Loucy (cell line): ENCODE measurements around the gene ARL5A.

Experiments used
- H2AFZ ChIP-seq: fragments of 200-600 bp; sonication (generic); 2 replicates; pipeline ENCODE4 v1.6.0; 2016; ENCODE audit warnings: antibody characterized with exemption, mild to moderate bottlenecking, low read length, moderate library complexity
- H3F3A ChIP-seq: fragments of 200-600 bp; 2 replicates; pipeline ENCODE4 v1.6.0; 2016; ENCODE audit warnings: antibody characterized with exemption, low read depth, mild to moderate bottlenecking
- H3K27me3 ChIP-seq: fragments of 200-600 bp; sonication (generic); 2 replicates; pipeline ENCODE4 v1.6.1; 2014; ENCODE audit warnings: low read length, mild to moderate bottlenecking; ENCODE audit not compliant: insufficient read depth, poor library complexity, severe bottlenecking
- H3K36me3 ChIP-seq: fragments of 200-600 bp; sonication (generic); 2 replicates; pipeline ENCODE4 v1.6.1; 2016; ENCODE audit warnings: low read length; ENCODE audit not compliant: insufficient read depth
- H3K4me1 ChIP-seq: fragments of 200-600 bp; sonication (generic); 2 replicates; pipeline ENCODE4 v1.5.1; 2014; ENCODE audit warnings: low read length, mild to moderate bottlenecking; ENCODE audit not compliant: insufficient read depth, poor library complexity, severe bottlenecking
- H3K4me2 ChIP-seq: fragments of 200-600 bp; sonication (generic); 2 replicates; pipeline ENCODE4 v1.6.0; 2014; ENCODE audit warnings: antibody characterized with exemption, low read length, low read depth, mild to moderate bottlenecking; ENCODE audit not compliant: poor library complexity, severe bottlenecking
- H3K4me3 ChIP-seq: fragments of 200-600 bp; sonication (generic); 2 replicates; pipeline ENCODE4 v1.5.1; 2014; ENCODE audit warnings: low read length, mild to moderate bottlenecking, mixed read lengths; ENCODE audit not compliant: poor library complexity, severe bottlenecking
- H3K79me2 ChIP-seq: fragments of 200-600 bp; sonication (generic); 2 replicates; pipeline ENCODE4 v1.6.1; 2014; ENCODE audit warnings: low read length; ENCODE audit not compliant: insufficient read depth
- H3K9ac ChIP-seq: fragments of 200-600 bp; sonication (generic); 2 replicates; pipeline ENCODE4 v1.6.0; 2014; ENCODE audit warnings: mild to moderate bottlenecking, low read depth, low read length, moderate library complexity; ENCODE audit not compliant: poor library complexity, severe bottlenecking
- H3K9me2 ChIP-seq: fragments of 200-600 bp; sonication (generic); replicated peaks from 2 replicates; pipeline ENCODE4 v1.6.1; 2016; ENCODE audit warnings: low read depth, low read length, mixed read lengths
- H3K9me3 ChIP-seq: fragments of 200-600 bp; sonication (generic); 2 replicates; pipeline ENCODE4 v1.6.1; 2014; ENCODE audit warnings: mild to moderate bottlenecking, antibody characterized with exemption, low read length, low read depth; ENCODE audit not compliant: insufficient read depth
- H4K20me1 ChIP-seq: fragments of 200-600 bp; sonication (generic); 2 replicates; pipeline ENCODE4 v1.6.0; 2014; ENCODE audit warnings: antibody characterized with exemption, low read length, mild to moderate bottlenecking; ENCODE audit not compliant: insufficient read depth, poor library complexity, severe bottlenecking
- CTCF ChIP-seq: fragments of 200-600 bp; sonication (generic); conservative IDR thresholded peaks from 2 replicates; pipeline ENCODE4 v1.5.1; 2014; ENCODE audit warnings: mild to moderate bottlenecking, antibody characterized with exemption, low read length
- EZH2phosphoT487 ChIP-seq: fragments of 200-600 bp; IDR thresholded peaks from 2 replicates; pipeline ENCODE4 v1.6.1; 2018; ENCODE audit warnings: antibody characterized with exemption, mild to moderate bottlenecking, moderate library complexity, borderline replicate concordance

The ARL5A gene

GRCh38 chr2:151777487-151777886, 50.7 kb downstream of the ARL5A start:
- Histone ChIP-seq H3K79me2 (no peaks in the 10 kb centered on the region), H2AFZ (no peak overlapping the region), H3K9ac (no peak overlapping the region), H4K20me1 (no peaks in the 10 kb centered on the region), H3K9me2 (no peaks in the 10 kb centered on the region), H3K4me3 (no peak overlapping the region), H3K4me1 (no peaks in the 10 kb centered on the region), H3F3A (no peaks in the 10 kb centered on the region), H3K4me2 (no peak overlapping the region), H3K9me3 (no peaks in the 10 kb centered on the region), H3K27me3 (no peaks in the 10 kb centered on the region), H3K36me3 (no peaks in the 10 kb centered on the region)
- TF ChIP-seq EZH2phosphoT487: no peak
- peak; percentile 44 for TF ChIP-seq CTCF

- Histone ChIP-seq H3K4me2 (no peak overlapping the region), H3K4me1 (no peaks in the 10 kb centered on the region), H4K20me1 (no peaks in the 10 kb centered on the region), H3K9me2 (no peaks in the 10 kb centered on the region), H3K27me3 (no peaks in the 10 kb centered on the region), H3K9ac (no peak overlapping the region), H2AFZ (no peak overlapping the region), H3F3A (no peaks in the 10 kb centered on the region), H3K36me3 (no peaks in the 10 kb centered on the region), H3K79me2 (no peaks in the 10 kb centered on the region), H3K9me3 (no peaks in the 10 kb centered on the region), H3K4me3 (no peak overlapping the region)
- TF ChIP-seq CTCF: no peak
- no peak for TF ChIP-seq EZH2phosphoT487
Observed at GRCh38 chr2:151776367-151776766, 51.9 kb downstream of the ARL5A start.

- H3K4me3 ChIP-seq: no peak overlapping the region
- H3K27me3 ChIP-seq: no peaks in the 10 kb centered on the region
Observed at GRCh38 chr2:151775057-151775740, 53.0 kb downstream of the ARL5A start.

More at GRCh38 chr2:151775057-151775740, 53.0 kb downstream of the ARL5A start:
- no peaks in the 10 kb centered on the region for H3K9me2 ChIP-seq
- H3K36me3 ChIP-seq: no peaks in the 10 kb centered on the region
- no peaks in the 10 kb centered on the region for H3K4me1 ChIP-seq
- no peaks in the 10 kb centered on the region for H3K79me2 ChIP-seq
- TF ChIP-seq EZH2phosphoT487 (no peak), CTCF (no peak)
- H3K9ac ChIP-seq: no peak overlapping the region
- H2AFZ ChIP-seq: no peak overlapping the region
- H3F3A ChIP-seq: no peaks in the 10 kb centered on the region
- no peaks in the 10 kb centered on the region for H3K9me3 ChIP-seq
- no peaks in the 10 kb centered on the region for H4K20me1 ChIP-seq
- H3K4me2 ChIP-seq: no peak overlapping the region
